ENCODE measurements around the gene IDI1. TPM values are rescaled to one million over a fixed set of nuclear protein-coding genes. Genes with fewer than 3 reads are reported as not detected.

Gene IDI1
- total and polyA plus RNA-seq, 4 donors = 78.8 to 264 (median 109) TPM

DNA sequence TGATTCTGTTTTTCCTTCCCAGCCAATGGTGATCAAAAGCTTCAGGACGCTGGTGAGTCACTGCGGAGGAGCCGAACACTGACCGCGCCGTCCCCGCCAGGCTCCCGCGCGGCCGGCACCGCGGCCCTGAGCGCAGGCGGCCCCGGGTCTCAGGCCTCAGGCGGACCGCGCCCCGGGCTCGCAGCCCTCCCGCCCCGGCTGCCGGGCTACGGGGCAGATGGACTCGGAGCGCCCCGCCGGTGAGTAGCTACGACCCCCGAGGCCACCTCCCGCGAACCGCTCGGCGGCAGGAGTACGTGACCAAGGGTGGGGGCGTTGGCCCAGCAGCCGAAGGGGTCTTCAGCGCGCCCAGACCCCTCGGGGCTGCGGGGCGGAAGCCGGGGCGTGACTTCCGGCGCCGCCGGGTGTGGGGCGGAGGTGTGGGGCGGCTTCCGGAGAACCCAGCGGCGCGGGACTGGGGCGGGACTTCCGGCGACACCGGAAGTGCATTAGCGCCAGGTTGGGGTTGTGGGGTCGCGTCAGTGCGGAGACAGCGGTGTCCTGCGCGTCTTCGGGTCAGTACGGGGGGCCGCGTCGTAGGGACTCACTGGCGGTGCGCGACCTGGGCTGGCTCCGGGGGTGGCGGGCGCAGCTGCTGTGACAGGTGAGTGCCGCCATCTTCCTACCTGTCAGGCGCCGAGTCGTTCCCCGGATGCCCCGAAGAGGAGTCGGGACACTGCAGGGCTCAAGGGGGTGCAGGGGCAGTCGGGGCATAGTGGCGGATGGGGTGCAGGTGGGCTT is 7.6 kb upstream of the IDI1 start, which contains the start of gene WDR37:
Gene WDR37 (plus strand): TSS at position 60 of the 780 bp plus-strand sequence. CDS start 15,771 bp downstream, outside the sequence.
- H3K4me3 ChIP-seq (ENCODE audit: low read depth in 1 of 3, low read length in 3 of 3) = peak within 1 kb of the TSS; percentile 89 to 99 (median 97)
- peaks cover 8 to 56% (median 36%) of the 10 kb centered on the region in 4 donors for H3K4me1 ChIP-seq (ENCODE audit: control insufficient read depth in 4 of 4, insufficient read depth in 4 of 4, low read length in 3 of 4)
- TF ChIP-seq, protein P1, sequence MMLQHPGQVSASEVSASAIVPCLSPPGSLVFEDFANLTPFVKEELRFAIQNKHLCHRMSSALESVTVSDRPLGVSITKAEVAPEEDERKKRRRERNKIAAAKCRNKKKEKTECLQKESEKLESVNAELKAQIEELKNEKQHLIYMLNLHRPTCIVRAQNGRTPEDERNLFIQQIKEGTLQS (IDR thresholded peaks at IDR 0.05) = no peak
- TF ChIP-seq, protein P2, sequence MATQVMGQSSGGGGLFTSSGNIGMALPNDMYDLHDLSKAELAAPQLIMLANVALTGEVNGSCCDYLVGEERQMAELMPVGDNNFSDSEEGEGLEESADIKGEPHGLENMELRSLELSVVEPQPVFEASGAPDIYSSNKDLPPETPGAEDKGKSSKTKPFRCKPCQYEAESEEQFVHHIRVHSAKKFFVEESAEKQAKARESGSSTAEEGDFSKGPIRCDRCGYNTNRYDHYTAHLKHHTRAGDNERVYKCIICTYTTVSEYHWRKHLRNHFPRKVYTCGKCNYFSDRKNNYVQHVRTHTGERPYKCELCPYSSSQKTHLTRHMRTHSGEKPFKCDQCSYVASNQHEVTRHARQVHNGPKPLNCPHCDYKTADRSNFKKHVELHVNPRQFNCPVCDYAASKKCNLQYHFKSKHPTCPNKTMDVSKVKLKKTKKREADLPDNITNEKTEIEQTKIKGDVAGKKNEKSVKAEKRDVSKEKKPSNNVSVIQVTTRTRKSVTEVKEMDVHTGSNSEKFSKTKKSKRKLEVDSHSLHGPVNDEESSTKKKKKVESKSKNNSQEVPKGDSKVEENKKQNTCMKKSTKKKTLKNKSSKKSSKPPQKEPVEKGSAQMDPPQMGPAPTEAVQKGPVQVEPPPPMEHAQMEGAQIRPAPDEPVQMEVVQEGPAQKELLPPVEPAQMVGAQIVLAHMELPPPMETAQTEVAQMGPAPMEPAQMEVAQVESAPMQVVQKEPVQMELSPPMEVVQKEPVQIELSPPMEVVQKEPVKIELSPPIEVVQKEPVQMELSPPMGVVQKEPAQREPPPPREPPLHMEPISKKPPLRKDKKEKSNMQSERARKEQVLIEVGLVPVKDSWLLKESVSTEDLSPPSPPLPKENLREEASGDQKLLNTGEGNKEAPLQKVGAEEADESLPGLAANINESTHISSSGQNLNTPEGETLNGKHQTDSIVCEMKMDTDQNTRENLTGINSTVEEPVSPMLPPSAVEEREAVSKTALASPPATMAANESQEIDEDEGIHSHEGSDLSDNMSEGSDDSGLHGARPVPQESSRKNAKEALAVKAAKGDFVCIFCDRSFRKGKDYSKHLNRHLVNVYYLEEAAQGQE (IDR thresholded peaks at IDR 0.05) = peak; percentile 45
- TF ChIP-seq RXRA (IDR thresholded peaks at IDR 0.05) (no peak), NR2F2 (IDR thresholded peaks at IDR 0.05) (no peak), EGR1 (IDR thresholded peaks at IDR 0.05; ENCODE audit: low read depth in 2 of 2) (no peak), FOXA1 (IDR thresholded peaks at IDR 0.05) (no peak), FOXA2 (IDR thresholded peaks at IDR 0.05) (no peak), SP1 (IDR thresholded peaks at IDR 0.05) (no peak), GABPA (IDR thresholded peaks at IDR 0.05 in 1 of 2, conservative IDR thresholded peaks at IDR 0.05 in 1 of 2) (peak; percentile 85 to 97), RAD21 (IDR thresholded peaks at IDR 0.05) (no peak), YY1 (IDR thresholded peaks at IDR 0.05) (peak; percentile 73), TAF1 (conservative IDR thresholded peaks at IDR 0.05) (no peak), HNF4G (IDR thresholded peaks at IDR 0.05) (no peak)
- TF ChIP-seq, protein P3, sequence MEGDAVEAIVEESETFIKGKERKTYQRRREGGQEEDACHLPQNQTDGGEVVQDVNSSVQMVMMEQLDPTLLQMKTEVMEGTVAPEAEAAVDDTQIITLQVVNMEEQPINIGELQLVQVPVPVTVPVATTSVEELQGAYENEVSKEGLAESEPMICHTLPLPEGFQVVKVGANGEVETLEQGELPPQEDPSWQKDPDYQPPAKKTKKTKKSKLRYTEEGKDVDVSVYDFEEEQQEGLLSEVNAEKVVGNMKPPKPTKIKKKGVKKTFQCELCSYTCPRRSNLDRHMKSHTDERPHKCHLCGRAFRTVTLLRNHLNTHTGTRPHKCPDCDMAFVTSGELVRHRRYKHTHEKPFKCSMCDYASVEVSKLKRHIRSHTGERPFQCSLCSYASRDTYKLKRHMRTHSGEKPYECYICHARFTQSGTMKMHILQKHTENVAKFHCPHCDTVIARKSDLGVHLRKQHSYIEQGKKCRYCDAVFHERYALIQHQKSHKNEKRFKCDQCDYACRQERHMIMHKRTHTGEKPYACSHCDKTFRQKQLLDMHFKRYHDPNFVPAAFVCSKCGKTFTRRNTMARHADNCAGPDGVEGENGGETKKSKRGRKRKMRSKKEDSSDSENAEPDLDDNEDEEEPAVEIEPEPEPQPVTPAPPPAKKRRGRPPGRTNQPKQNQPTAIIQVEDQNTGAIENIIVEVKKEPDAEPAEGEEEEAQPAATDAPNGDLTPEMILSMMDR (IDR thresholded peaks at IDR 0.05; ENCODE audit: low read depth, low read length, missing input control) = no peak
- TF ChIP-seq, protein P4, sequence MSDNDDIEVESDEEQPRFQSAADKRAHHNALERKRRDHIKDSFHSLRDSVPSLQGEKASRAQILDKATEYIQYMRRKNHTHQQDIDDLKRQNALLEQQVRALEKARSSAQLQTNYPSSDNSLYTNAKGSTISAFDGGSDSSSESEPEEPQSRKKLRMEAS (IDR thresholded peaks at IDR 0.05) = no peak
- H3K9me3 ChIP-seq (ENCODE audit: control insufficient read depth in 4 of 4, low read length in 3 of 4) = no peaks in the 10 kb centered on the region
- H3K9ac ChIP-seq (ENCODE audit: low read depth in 1 of 2, low read length in 2 of 2) = peak within 1 kb of the TSS; percentile 85 to 97
- peak; percentile 90 for DNase-seq (ENCODE audit: low spot score)
- WGBS = under 1% methylated on average over 87 of the region's 87 CpGs
- no peaks in the 10 kb centered on the region for H3K27me3 ChIP-seq (ENCODE audit: control insufficient read depth in 4 of 4, insufficient read depth in 4 of 4, low read length in 3 of 4)
- peaks cover 2 to 6% (median 2%) of the 10 kb centered on the region in 4 donors for H3K36me3 ChIP-seq (ENCODE audit: control insufficient read depth in 4 of 4, insufficient read depth in 3 of 4, low read depth in 1 of 4, low read length in 3 of 4)
- peak within 1 kb of the TSS; percentile 84 to 98 for H3K27ac ChIP-seq (ENCODE audit: low read depth in 1 of 2, low read length in 2 of 2)

DNA sequence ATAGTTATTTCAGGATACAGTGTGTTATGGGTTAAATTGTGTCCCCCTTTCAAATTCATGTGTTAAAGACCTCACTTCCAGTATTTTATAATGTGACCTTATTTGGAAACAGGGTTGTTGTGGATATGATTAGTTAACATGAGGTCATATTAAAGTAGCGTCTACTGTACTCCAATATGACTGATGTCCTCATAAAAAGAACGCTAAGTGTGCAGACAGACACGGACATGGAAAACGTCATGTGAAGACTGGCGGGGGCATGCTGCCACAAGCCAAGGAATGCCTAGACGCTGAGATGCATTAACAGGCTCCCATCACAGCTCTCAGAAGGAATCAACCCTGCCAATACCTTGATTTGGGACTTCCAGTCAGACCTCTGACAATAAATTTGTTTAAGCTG is 5.8 kb upstream of the IDI1 start:
- no peak for DNase-seq (ENCODE audit: low spot score)
- no peaks in the 10 kb centered on the region for H3K9me3 ChIP-seq (ENCODE audit: control insufficient read depth in 4 of 4, low read length in 3 of 4)
- no peaks in the 10 kb centered on the region for H3K27me3 ChIP-seq (ENCODE audit: control insufficient read depth in 4 of 4, insufficient read depth in 4 of 4, low read length in 3 of 4)
- TF ChIP-seq RAD21 (IDR thresholded peaks at IDR 0.05) = no peak
- TF ChIP-seq RXRA (IDR thresholded peaks at IDR 0.05) = no peak
- TF ChIP-seq, protein P3 (IDR thresholded peaks at IDR 0.05; ENCODE audit: low read depth, low read length, missing input control) = no peak
- TF ChIP-seq, protein P4 (IDR thresholded peaks at IDR 0.05) = no peak
- TF ChIP-seq, protein P5, sequence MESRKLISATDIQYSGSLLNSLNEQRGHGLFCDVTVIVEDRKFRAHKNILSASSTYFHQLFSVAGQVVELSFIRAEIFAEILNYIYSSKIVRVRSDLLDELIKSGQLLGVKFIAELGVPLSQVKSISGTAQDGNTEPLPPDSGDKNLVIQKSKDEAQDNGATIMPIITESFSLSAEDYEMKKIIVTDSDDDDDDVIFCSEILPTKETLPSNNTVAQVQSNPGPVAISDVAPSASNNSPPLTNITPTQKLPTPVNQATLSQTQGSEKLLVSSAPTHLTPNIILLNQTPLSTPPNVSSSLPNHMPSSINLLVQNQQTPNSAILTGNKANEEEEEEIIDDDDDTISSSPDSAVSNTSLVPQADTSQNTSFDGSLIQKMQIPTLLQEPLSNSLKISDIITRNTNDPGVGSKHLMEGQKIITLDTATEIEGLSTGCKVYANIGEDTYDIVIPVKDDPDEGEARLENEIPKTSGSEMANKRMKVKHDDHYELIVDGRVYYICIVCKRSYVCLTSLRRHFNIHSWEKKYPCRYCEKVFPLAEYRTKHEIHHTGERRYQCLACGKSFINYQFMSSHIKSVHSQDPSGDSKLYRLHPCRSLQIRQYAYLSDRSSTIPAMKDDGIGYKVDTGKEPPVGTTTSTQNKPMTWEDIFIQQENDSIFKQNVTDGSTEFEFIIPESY (IDR thresholded peaks at IDR 0.05) = no peak
- TF ChIP-seq EGR1 (IDR thresholded peaks at IDR 0.05; ENCODE audit: low read depth in 2 of 2) = no peak
- TF ChIP-seq SP1 (IDR thresholded peaks at IDR 0.05) = no peak
- TF ChIP-seq YY1 (IDR thresholded peaks at IDR 0.05) = no peak
- no peak for TF ChIP-seq FOXA2 (IDR thresholded peaks at IDR 0.05)
- TF ChIP-seq, protein P1 (IDR thresholded peaks at IDR 0.05) = no peak
- TF ChIP-seq HNF4G (IDR thresholded peaks at IDR 0.05) = no peak
- TF ChIP-seq HNF4A (conservative IDR thresholded peaks at IDR 0.05) = no peak
- no peak overlapping the region for H3K27ac ChIP-seq (ENCODE audit: low read depth in 1 of 2, low read length in 2 of 2)
- H3K4me1 ChIP-seq (ENCODE audit: control insufficient read depth in 4 of 4, insufficient read depth in 4 of 4, low read length in 3 of 4) = peaks cover 3 to 67% (median 44%) of the 10 kb centered on the region in 4 donors
- no peak overlapping the region for H3K9ac ChIP-seq (ENCODE audit: low read depth in 1 of 2, low read length in 2 of 2)
- H3K4me3 ChIP-seq (ENCODE audit: low read depth in 1 of 3, low read length in 3 of 3) = no peak overlapping the region
- WGBS = 72% methylated on average over 6 of the region's 6 CpGs
- H3K36me3 ChIP-seq (ENCODE audit: control insufficient read depth in 4 of 4, insufficient read depth in 3 of 4, low read depth in 1 of 4, low read length in 3 of 4) = peaks cover 2 to 6% (median 2%) of the 10 kb centered on the region in 4 donors
